IMR-90 (cell line): ENCODE results near the gene RASAL1. TPM values are rescaled to one million over a fixed set of nuclear protein-coding genes. Genes with fewer than 3 reads are reported as not detected.

ENCODE experiments used
- ATAC-seq: fragments of 200-7000 bp; cut with Tn5 transposase; 2 replicates; pipeline ENCODE4 v1.9.1; 2020; ENCODE audit warnings: low read depth, mild to moderate bottlenecking, moderate library complexity
- BruUV-seq: library from RNA; stranded (reverse); fragments of 400-500 nt; replicated peaks from 2 replicates; lab custom pipeline; 2021; lab: Mats Ljungman, UMichigan
- CTCF ChIA-PET: fragments of 300-600 bp; formaldehyde crosslinking; extraction: SDS; loops from one replicate; lab custom pipeline; 2021; ENCODE audit warnings: antibody characterized with exemption; lab: Yijun Ruan, JAX
- POLR2A ChIA-PET: fragments of 300-600 bp; sonication (Branson Sonifier 250); formaldehyde crosslinking; loops from one replicate; lab custom pipeline; 2022; ENCODE audit warnings: antibody characterized with exemption; ENCODE audit not compliant: unreplicated experiment; lab: Charles Lee
- DNase-seq: peaks from one replicate; pipeline ENCODE4 v3.0.0; 2013
- H2AFZ ChIP-seq: replicated peaks from 2 replicates; pipeline ENCODE3; 2013; ENCODE audit warnings: low read length, mild to moderate bottlenecking; ENCODE audit not compliant: poor library complexity
- H2AK5ac ChIP-seq: 2 replicates; pipeline ENCODE4 v1.6.1; 2013; ENCODE audit warnings: low read depth, low read length, inconsistent platforms
- H2AK9ac ChIP-seq: replicated peaks from 2 replicates; pipeline ENCODE3; 2013; ENCODE audit warnings: mild to moderate bottlenecking, low read depth, low read length, moderate library complexity; ENCODE audit not compliant: poor library complexity
- H2BK120ac ChIP-seq: 2 replicates; pipeline ENCODE4 v1.6.1; 2013; ENCODE audit warnings: low read depth, low read length, inconsistent platforms
- H2BK15ac ChIP-seq: 3 replicates; pipeline ENCODE4 v1.6.1; 2013; ENCODE audit warnings: low read depth, low read length, inconsistent platforms
- H2BK20ac ChIP-seq: 2 replicates; pipeline ENCODE4 v1.6.1; 2013; ENCODE audit warnings: low read depth, mild to moderate bottlenecking, inconsistent platforms, low read length, moderate library complexity
- H2BK5ac ChIP-seq: 2 replicates; pipeline ENCODE4 v1.6.1; 2013; ENCODE audit warnings: mild to moderate bottlenecking, low read depth, low read length, inconsistent platforms; ENCODE audit not compliant: poor library complexity, severe bottlenecking
- H3K14ac ChIP-seq: replicated peaks from 2 replicates; pipeline ENCODE4 v1.6.1; 2013; ENCODE audit warnings: low read depth, low read length, inconsistent platforms
- H3K18ac ChIP-seq: 2 replicates; pipeline ENCODE4 v1.6.1; 2013; ENCODE audit warnings: low read depth, low read length, control low read depth
- H3K23ac ChIP-seq: 2 replicates; pipeline ENCODE4 v1.6.1; 2013; ENCODE audit warnings: low read depth, low read length, inconsistent platforms
- H3K27ac ChIP-seq: 2 replicates; pipeline ENCODE4 v1.5.1; 2013; ENCODE audit warnings: mild to moderate bottlenecking, control low read depth, low read length; ENCODE audit not compliant: insufficient read depth
- H3K27me3 ChIP-seq: 2 replicates; pipeline ENCODE4 v1.6.1; 2013; ENCODE audit warnings: low read length; ENCODE audit not compliant: control insufficient read depth, insufficient read depth
- H3K36me3 ChIP-seq: 2 replicates; pipeline ENCODE4 v1.6.1; 2013; ENCODE audit warnings: low read length, mixed read lengths; ENCODE audit not compliant: control insufficient read depth, insufficient read depth
- H3K4ac ChIP-seq: 2 replicates; pipeline ENCODE4 v1.6.1; 2013; ENCODE audit warnings: low read depth, low read length, inconsistent platforms
- H3K4me1 ChIP-seq: 2 replicates; pipeline ENCODE4 v1.6.1; 2013; ENCODE audit warnings: low read length, mixed read lengths; ENCODE audit not compliant: control insufficient read depth, insufficient read depth
- H3K4me2 ChIP-seq: 2 replicates; pipeline ENCODE4 v1.6.1; 2013; ENCODE audit warnings: low read depth, mild to moderate bottlenecking, control low read depth, low read length, moderate library complexity
- H3K4me3 ChIP-seq: 2 replicates; pipeline ENCODE4 v1.5.1; 2013; ENCODE audit warnings: low read depth, mild to moderate bottlenecking, control low read depth, low read length, moderate library complexity; ENCODE audit not compliant: insufficient read depth
- H3K56ac ChIP-seq: 2 replicates; pipeline ENCODE4 v1.6.1; 2013; ENCODE audit warnings: low read length, inconsistent platforms; ENCODE audit not compliant: insufficient read depth; ENCODE audit errors: extremely low read depth
- H3K79me1 ChIP-seq, 2 experiments: 2 replicates each; pipeline ENCODE4 v1.6.1; 2013; ENCODE audit warnings: low read length in 2 of 2, inconsistent platforms in 1 of 2, low read depth in 1 of 2
- H3K9ac ChIP-seq: 2 replicates; pipeline ENCODE4 v1.6.1; 2013; ENCODE audit warnings: low read depth, low read length, control low read depth
- H3K9me1 ChIP-seq: 2 replicates; pipeline ENCODE4 v1.6.1; 2013; ENCODE audit warnings: low read length, inconsistent platforms; ENCODE audit not compliant: insufficient read depth
- H3K9me3 ChIP-seq: 2 replicates; pipeline ENCODE4 v1.6.1; 2013; ENCODE audit warnings: low read length; ENCODE audit not compliant: control insufficient read depth, insufficient read depth
- H4K20me1 ChIP-seq: 2 replicates; pipeline ENCODE4 v1.6.1; 2013; ENCODE audit warnings: low read length, inconsistent platforms; ENCODE audit not compliant: insufficient read depth
- H4K5ac ChIP-seq: 2 replicates; pipeline ENCODE4 v1.6.1; 2013; ENCODE audit warnings: mild to moderate bottlenecking, low read depth, low read length, control low read depth
- H4K8ac ChIP-seq, 2 experiments: 2 replicates each; pipeline ENCODE4 v1.6.1; 2013; ENCODE audit warnings: low read depth in 2 of 2, low read length in 2 of 2, control low read depth in 1 of 2, inconsistent platforms in 1 of 2
- H4K91ac ChIP-seq: 2 replicates; pipeline ENCODE4 v1.6.1; 2013; ENCODE audit warnings: low read depth, low read length, inconsistent platforms; ENCODE audit not compliant: insufficient read depth
- MAFK ChIP-seq: IDR thresholded peaks from 2 replicates; pipeline ENCODE4 v1.6.1; 2012; ENCODE audit warnings: low read depth, low read length, improper control_type of control experiment
- POLR2A ChIP-seq: IDR thresholded peaks from 2 replicates; pipeline ENCODE4 v1.6.1; 2012; ENCODE audit warnings: mild to moderate bottlenecking, low read depth, low read length
- RCOR1 ChIP-seq: IDR thresholded peaks from 2 replicates; pipeline ENCODE4 v1.6.1; 2012; ENCODE audit warnings: mild to moderate bottlenecking, low read length, improper control_type of control experiment; ENCODE audit not compliant: insufficient replicate concordance
- WGBS, 2 experiments: methylation state at CpG; one replicate each; pipeline versions ENCODE4 v1.1.5 to v1.1.7; 2013; ENCODE audit warnings: missing lambda C conversion rate in 2 of 2; ENCODE audit not compliant: insufficient read length in 1 of 2; ENCODE audit errors: extremely low coverage in 2 of 2; 5-methylcytosine and 5-hydroxymethylcytosine counted together
- dilution Hi-C: fragments of 300-500 bp; cut with HindIII; formaldehyde crosslinking; loops from one replicate; pipeline ENCODE4 v1.14.3; 2018; ENCODE audit warnings: low sequenced_read_pairs; ENCODE audit not compliant: unreplicated experiment
- in situ Hi-C: fragments of 300-500 bp; cut with MboI; formaldehyde crosslinking; loops from 3 replicates; pipeline ENCODE4 v1.14.3; 2019; ENCODE audit warnings: low sequenced_read_pairs, inconsistent platforms, mixed read lengths
- intact Hi-C: fragments of 100-400 bp; cut with micrococcal nuclease; formaldehyde crosslinking; loops from 2 replicates; pipeline ENCODE4 v1.10.0; 2022
- polyA plus RNA-seq, 3 experiments: library from polyadenylated mRNA; depleted of rRNA; stranded (reverse); fragments of >200 nt; gene quantifications; 2 replicates each; pipeline ENCODE4 v1.2.3, GENCODE V29; 2012; ENCODE audit warnings: low replicate concordance in 1 of 3
- total RNA-seq: library from RNA; depleted of rRNA; stranded (reverse); fragments of >200 nt; gene quantifications from 2 replicates; pipeline ENCODE4 v1.2.3, GENCODE V29; 2012

The RASAL1 gene
- total and polyA plus RNA-seq, 2 of the 4 experiments (the other 2 are of a cell fraction) = not detected

GRCh38 chr12:113136128-113136989 lies 798 bp upstream of the RASAL1 start (continued):
- no peak for TF ChIP-seq RCOR1

- no peak overlapping the region for H2BK20ac ChIP-seq
- no peak overlapping the region for H3K27ac ChIP-seq
- no peak overlapping the region for H2AK9ac ChIP-seq
- no TSS peak for BruUV-seq
- H4K8ac ChIP-seq = no peak overlapping the region
- no peak overlapping the region for H3K14ac ChIP-seq
- H3K9me1 ChIP-seq = no peaks in the 10 kb centered on the region
- no peak overlapping the region for H3K4me2 ChIP-seq
- H4K5ac ChIP-seq = no peak overlapping the region
- no peak overlapping the region for H3K9ac ChIP-seq
- POLR2A ChIA-PET = no interaction called here
- no peak overlapping the region for H2AFZ ChIP-seq
- no peak overlapping the region for H3K18ac ChIP-seq
- WGBS, 2 experiments = no CpG with 5 or more reads among the region's 6 CpGs
- no peaks in the 10 kb centered on the region for H3K79me1 ChIP-seq
- H3K23ac ChIP-seq = no peak overlapping the region
- no peak overlapping the region for H2BK120ac ChIP-seq
- dilution Hi-C loops (no loop called here), intact Hi-C loops (no loop called here), in situ Hi-C loops (no loop called here)
- H2BK15ac ChIP-seq = no peak overlapping the region
- H4K91ac ChIP-seq = no peak overlapping the region
- no peak overlapping the region for H3K56ac ChIP-seq
- H3K9me3 ChIP-seq = no peaks in the 10 kb centered on the region
- TF ChIP-seq POLR2A (no peak), MAFK (peak; percentile 76; the same call in 1 of the 2 replicates)
- H2BK5ac ChIP-seq = no peak overlapping the region
- H3K27me3 ChIP-seq = peaks cover 1% of the 10 kb centered on the region; the same call in 1 of the 2 replicates
- no peak overlapping the region for H3K4ac ChIP-seq
- no peak for ATAC-seq
- no peak overlapping the region for H3K4me3 ChIP-seq
- no peak overlapping the region for H2AK5ac ChIP-seq
- CTCF ChIA-PET = no interaction called here
- H3K4me1 ChIP-seq = no peaks in the 10 kb centered on the region
- H4K20me1 ChIP-seq = no peaks in the 10 kb centered on the region
- H3K36me3 ChIP-seq = no peaks in the 10 kb centered on the region
- no peak for DNase-seq
Measured at GRCh38 chr12:113134521-113134951, 1.0 kb downstream of the RASAL1 start.
